GM12872 (cell line): ENCODE results near the gene BPGM.

Source experiments
- CTCF ChIP-seq: IDR thresholded peaks from 3 replicates; pipeline ENCODE4 v1.5.1; 2011; ENCODE audit warnings: low read depth, mild to moderate bottlenecking, low read length, moderate library complexity; ENCODE audit not compliant: insufficient read depth

The BPGM gene

DNA sequence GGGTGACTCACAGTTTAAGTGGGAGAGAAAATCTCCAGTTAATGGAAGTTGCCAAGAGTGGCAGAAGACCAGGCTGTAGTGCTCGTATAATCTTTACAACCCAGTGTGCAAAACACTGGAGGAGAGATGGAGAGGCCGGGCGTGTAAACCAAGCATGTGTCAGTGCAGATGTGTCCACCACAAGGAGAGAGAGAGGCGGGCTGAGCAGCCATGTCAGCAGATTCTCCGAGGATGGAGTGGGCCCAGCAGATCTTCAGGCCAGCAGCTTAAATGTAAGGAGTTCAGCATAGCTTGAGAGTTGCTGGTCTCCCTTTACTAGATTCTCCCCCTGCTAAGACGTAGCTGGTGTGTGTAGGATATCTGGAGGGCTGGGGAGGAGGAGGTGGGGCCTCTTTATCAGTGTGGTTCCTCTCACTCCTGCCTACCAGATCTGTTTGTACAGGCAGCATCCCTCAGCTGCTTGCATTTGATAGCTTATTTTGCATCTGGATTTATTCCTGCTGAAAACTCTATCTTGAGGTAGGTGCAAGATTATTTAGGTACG is 13.7 kb downstream of the BPGM start:
- no peak for TF ChIP-seq CTCF

GRCh38 chr7:134660961-134661376 is 14.3 kb downstream of the BPGM start:
- TF ChIP-seq CTCF, result no peak

DNA sequence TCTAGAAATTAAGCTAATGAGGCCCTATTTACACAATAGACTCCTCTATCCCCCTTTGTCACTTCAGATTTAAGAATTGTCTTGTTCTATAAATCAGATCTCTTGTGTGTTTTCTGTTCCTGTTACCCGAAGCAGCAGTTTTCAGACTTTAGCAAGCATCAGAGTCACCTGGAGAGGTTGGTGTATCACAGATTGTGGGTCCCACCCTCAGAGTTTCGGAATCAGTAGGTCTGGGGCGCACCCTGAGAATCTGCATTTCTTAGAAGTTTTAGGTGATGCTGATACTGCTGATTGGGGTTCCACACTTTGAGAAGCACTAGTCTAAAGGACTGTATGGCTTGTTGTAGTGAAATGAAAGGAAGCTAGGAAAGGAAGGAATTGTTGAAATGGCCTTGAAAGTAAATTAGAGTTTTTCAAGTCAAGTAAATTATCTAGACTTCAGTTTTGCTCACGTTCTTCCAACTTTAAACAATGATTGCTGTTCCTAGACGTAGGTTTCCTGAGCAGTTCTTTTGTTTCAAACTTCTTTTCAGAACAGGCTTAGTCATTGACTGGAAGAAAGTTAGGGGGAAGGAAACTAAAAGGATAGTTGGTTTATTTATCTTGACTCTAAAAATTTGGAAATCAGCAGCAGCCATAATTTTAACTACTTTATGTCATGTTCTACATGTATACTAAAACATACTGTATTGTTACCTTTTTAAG is 15.7 kb downstream of the BPGM start:
- no peak for TF ChIP-seq CTCF

DNA sequence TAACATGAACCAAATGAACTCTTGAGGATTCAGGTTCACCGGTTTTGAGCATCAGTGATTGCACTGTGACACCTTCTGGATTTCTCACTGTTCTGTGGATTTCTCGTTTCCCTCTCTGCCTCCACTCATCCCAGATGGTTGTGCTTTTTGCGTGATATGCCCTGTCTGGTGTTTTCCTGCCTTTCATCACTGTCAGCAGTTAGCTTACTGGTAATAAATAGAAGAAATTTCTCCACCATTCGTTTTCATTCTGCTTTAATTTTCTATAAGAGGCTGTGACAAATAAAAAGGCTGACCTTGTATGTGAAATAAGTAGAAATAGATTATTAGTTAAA is 16.2 kb downstream of the BPGM start:
- TF ChIP-seq CTCF, result no peak

DNA sequence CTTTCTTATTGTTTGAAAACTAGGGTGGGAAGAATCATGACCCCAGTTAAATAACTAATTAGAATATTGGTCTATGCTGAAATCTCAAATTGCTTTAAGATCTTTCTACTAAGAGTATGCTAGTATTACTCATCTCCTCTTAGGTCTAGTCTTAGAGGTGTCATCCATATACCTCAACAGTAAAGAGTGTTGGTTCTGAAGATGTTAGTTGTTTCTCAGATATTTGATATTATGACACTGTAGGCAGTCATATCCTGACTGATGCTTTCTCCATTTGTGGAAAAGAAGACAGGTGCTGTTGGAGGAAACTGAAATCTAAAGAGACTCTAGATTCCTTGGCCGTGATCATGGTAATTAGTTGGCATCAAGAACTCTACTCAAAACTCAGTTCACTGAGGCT is 21.2 kb downstream of the BPGM start:
- TF ChIP-seq CTCF, result no peak

DNA sequence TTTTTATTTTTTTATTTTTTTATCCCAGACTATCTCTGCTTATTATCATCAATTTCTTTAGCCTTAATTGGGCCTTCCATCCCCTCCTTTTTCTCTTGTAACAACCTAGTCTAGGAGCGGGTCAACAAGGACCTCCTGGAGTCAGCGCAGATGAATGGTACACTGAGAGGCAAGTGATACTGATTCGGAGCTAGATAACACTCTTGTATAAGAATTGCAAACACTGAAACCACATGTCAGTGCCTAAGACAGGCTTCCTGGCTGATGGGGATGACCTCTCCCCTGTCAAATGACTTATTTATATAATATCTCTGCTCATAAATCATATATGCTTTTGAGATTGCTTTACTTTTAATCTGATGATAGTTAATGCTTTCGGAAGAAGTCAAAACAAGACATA is 22.7 kb downstream of the BPGM start:
- no peak for TF ChIP-seq CTCF

- TF ChIP-seq CTCF, result no peak
Measured at GRCh38 chr7:134669845-134670373, 23.3 kb downstream of the BPGM start.
